B cell (primary cell): ENCODE results near the gene NINL. TPM values are rescaled to one million over a fixed set of nuclear protein-coding genes. Genes with fewer than 3 reads are reported as not detected.

Source experiments
- ATAC-seq: fragments of 200-7000 bp; cut with Tn5 transposase; one replicate; pipeline ENCODE4 v1.10.0; 2021; ENCODE audit warnings: low read depth, mild to moderate bottlenecking, moderate number of reproducible peaks, moderate library complexity
- CTCF ChIA-PET: fragments of 350-600 bp; sonication (Branson Sonifier 250); formaldehyde crosslinking; loops from one replicate; lab custom pipeline; 2021; ENCODE audit warnings: antibody characterized with exemption, inconsistent platforms; lab: Charles Lee
- POLR2A ChIA-PET: fragments of 350-600 bp; sonication (Branson Sonifier 250); formaldehyde crosslinking; loops from one replicate; lab custom pipeline; 2021; ENCODE audit warnings: antibody characterized with exemption; lab: Charles Lee
- DNase-seq: peaks from one replicate; pipeline ENCODE4 v3.0.0; 2013
- H2AFZ ChIP-seq: 2 replicates; pipeline ENCODE4 v1.6.1; 2012; ENCODE audit warnings: mild to moderate bottlenecking, low read depth, low read length; ENCODE audit not compliant: insufficient read depth, poor library complexity, severe bottlenecking
- H3K27ac ChIP-seq, 2 donors: 1 replicate in 1 of 2; 2 replicates in 1 of 2; pipeline ENCODE4 v1.5.1; 2012 to 2013; ENCODE audit warnings: low read length in 2 of 2, mild to moderate bottlenecking in 2 of 2, moderate library complexity in 1 of 2
- H3K27me3 ChIP-seq, 4 experiments: fragments of 200-600 bp in 1 of 4; sonication (generic) in 1 of 4; replicated peaks in 1 of 4; 1 replicate in 2 of 4; 2 replicates in 2 of 4; pipeline versions ENCODE4 v1.6.1 to v1.7.0; 2013 to 2016; ENCODE audit warnings: low read length in 3 of 4, mild to moderate bottlenecking in 2 of 4, mixed read lengths in 1 of 4, moderate library complexity in 1 of 4; ENCODE audit not compliant: insufficient read depth in 4 of 4, control insufficient read depth in 3 of 4; ENCODE audit errors: control extremely low read depth in 1 of 4
- H3K36me3 ChIP-seq, 2 experiments: replicated peaks in 1 of 2; 1 replicate in 1 of 2; 2 replicates in 1 of 2; pipeline versions ENCODE4 v1.6.1 to v1.7.1; 2013; ENCODE audit warnings: low read length in 1 of 2; ENCODE audit not compliant: insufficient read depth in 2 of 2, control insufficient read depth in 1 of 2; ENCODE audit errors: control extremely low read depth in 1 of 2, extremely low read depth in 1 of 2
- H3K4me1 ChIP-seq, 2 donors: fragments of 200-600 bp in 1 of 2; sonication (generic) in 1 of 2; 1 replicate in 1 of 2; 2 replicates in 1 of 2; pipeline versions ENCODE4 v1.5.1 to v1.6.1; 2013 to 2017; ENCODE audit warnings: low read length in 2 of 2; ENCODE audit not compliant: control insufficient read depth in 2 of 2, insufficient read depth in 2 of 2
- H3K4me2 ChIP-seq: replicated peaks from 2 replicates; pipeline ENCODE3; 2012; ENCODE audit warnings: mild to moderate bottlenecking, low read depth, low read length; ENCODE audit not compliant: poor library complexity, severe bottlenecking
- H3K4me3 ChIP-seq, 5 experiments: fragments of 200-600 bp in 1 of 5; sonication (generic) in 1 of 5; 1 replicate in 3 of 5; 2 replicates in 2 of 5; pipeline versions ENCODE4 v1.5.1 to v1.7.0; 2011 to 2016; ENCODE audit warnings: low read length in 4 of 5, mild to moderate bottlenecking in 4 of 5, low read depth in 2 of 5, control low read depth in 1 of 5, moderate library complexity in 1 of 5; ENCODE audit not compliant: insufficient read depth in 1 of 5; ENCODE audit errors: control extremely low read depth in 1 of 5, extremely low read depth in 1 of 5
- H3K79me2 ChIP-seq: fragments of 200-600 bp; sonication (generic); one replicate; pipeline ENCODE4 v1.6.0; 2016; ENCODE audit warnings: low read length; ENCODE audit not compliant: control insufficient read depth, insufficient read depth
- H3K9ac ChIP-seq: fragments of 200-600 bp; sonication (generic); 2 replicates; pipeline ENCODE4 v1.6.1; 2017; ENCODE audit warnings: mild to moderate bottlenecking, low read length, moderate library complexity
- H3K9me3 ChIP-seq, 3 donors: one replicate each; pipeline versions ENCODE4 v1.6.1 to v1.7.1; 2013; ENCODE audit warnings: low read length in 2 of 3; ENCODE audit not compliant: control insufficient read depth in 2 of 3, insufficient read depth in 1 of 3; ENCODE audit errors: control extremely low read depth in 1 of 3
- H4K20me1 ChIP-seq: 2 replicates; pipeline ENCODE4 v1.6.0; 2012; ENCODE audit warnings: mild to moderate bottlenecking, low read length; ENCODE audit not compliant: insufficient read depth, control insufficient read depth, poor library complexity, severe bottlenecking
- H3K27ac Mint-ChIP-seq: one replicate; pipeline ENCODE4 v1.8.0; 2021; ENCODE audit warnings: mixed read lengths
- H3K27me3 Mint-ChIP-seq: one replicate; pipeline ENCODE4 v1.8.0; 2021; ENCODE audit warnings: mixed read lengths
- H3K4me1 Mint-ChIP-seq: one replicate; pipeline ENCODE4 v1.8.0; 2021; ENCODE audit warnings: mixed read lengths
- H3K4me3 Mint-ChIP-seq: one replicate; pipeline ENCODE4 v1.8.0; 2021; ENCODE audit warnings: mixed read lengths
- H3K9me3 Mint-ChIP-seq: one replicate; pipeline ENCODE4 v1.8.0; 2022; ENCODE audit warnings: mixed read lengths; ENCODE audit not compliant: insufficient read depth
- CTCF ChIP-seq: fragments of 200-600 bp; IDR thresholded peaks from one replicate; pipeline ENCODE4 v1.8.0; 2022; ENCODE audit warnings: antibody characterized with exemption, mild to moderate bottlenecking
- EZH2 ChIP-seq: IDR thresholded peaks from 2 replicates; pipeline ENCODE4 v1.6.1; 2012; ENCODE audit warnings: borderline replicate concordance, low read depth, mild to moderate bottlenecking, moderate library complexity, low read length; ENCODE audit not compliant: insufficient read depth, poor library complexity, severe bottlenecking
- WGBS: methylation state at CpG from one replicate; pipeline ENCODE4 v1.1.5; 2013; ENCODE audit warnings: missing lambda C conversion rate; ENCODE audit not compliant: insufficient coverage; 5-methylcytosine and 5-hydroxymethylcytosine counted together
- intact Hi-C: fragments of 100-400 bp; cut with micrococcal nuclease; formaldehyde crosslinking; loops from one replicate; pipeline ENCODE4 v1.10.0; 2022
- polyA plus RNA-seq: library from polyadenylated mRNA; depleted of rRNA; stranded (reverse); fragments of >200 nt; gene quantifications from 2 replicates; pipeline ENCODE4 v1.2.3, GENCODE V29; 2012
- total RNA-seq, 2 donors: library from RNA; stranded (reverse); fragments of 120-200 nt in 1 of 2; gene quantifications; 1 replicate in 1 of 2; 2 replicates in 1 of 2; pipeline versions ENCODE4 v1.2.3 to v1.2.4, GENCODE V29; 2013 to 2022

The NINL gene
- total and polyA plus RNA-seq, 2 donors (not counting 1 experiment from before 2014, with no cell fraction given), result 1.8 to 5.5 TPM

GRCh38 chr20:25408170-25408547 lies 177.2 kb downstream of the NINL start:
- peak overlapping the region; percentile 71 to 80 (median 74) for H3K4me3 ChIP-seq
- ChIA-PET CTCF (interaction anchor here (1.4 to 3.5 kb wide), 3 partner anchors 10 to 414 kb away, joined by 5 to 40 read pairs (median 10); no protein-coding TSS in a partner anchor), POLR2A (interaction anchor here (0.7 to 1.3 kb wide), 2 partner anchors 9 to 17 kb away, joined by 3 read pairs; partner anchors contain the start of gene ABHD12)
- H2AFZ ChIP-seq, result peak overlapping the region; percentile 96
- peak overlapping the region; percentile 87 for H3K4me2 ChIP-seq
- H3K79me2 ChIP-seq, result peaks cover 6% of the 10 kb centered on the region
- H3K4me1 ChIP-seq, result peaks cover 5 to 6% of the 10 kb centered on the region in 2 donors
- H3K9ac ChIP-seq, result peak overlapping the region; percentile 90
- H3K9me3 Mint-ChIP-seq, result peaks cover 6% of the 10 kb centered on the region
- peak overlapping the region in 1 of 2 donors; percentile 69 for H3K27ac ChIP-seq
- H3K4me3 Mint-ChIP-seq, result peak overlapping the region; percentile 95
- H4K20me1 ChIP-seq, result no peaks in the 10 kb centered on the region
- H3K27ac Mint-ChIP-seq, result peak overlapping the region; percentile 46
- ATAC-seq, result no peak
- intact Hi-C loops, result loop anchor here (5.0 kb wide), 1 partner anchor 161 kb away; the partner anchor contains the start of gene PYGB
- H3K36me3 ChIP-seq, result no peaks in the 10 kb centered on the region
- TF ChIP-seq EZH2, result no peak
- TF ChIP-seq CTCF, result no peak
- WGBS, result 0% methylated on average over 1 of the region's 4 CpGs
- peaks cover 2 to 9% (median 7%) of the 10 kb centered on the region in 3 donors for H3K9me3 ChIP-seq
- H3K27me3 ChIP-seq, result no peaks in the 10 kb centered on the region
- H3K4me1 Mint-ChIP-seq, result peaks cover 12% of the 10 kb centered on the region
- no peaks in the 10 kb centered on the region for H3K27me3 Mint-ChIP-seq
- no peak for DNase-seq
